ENCODE data around the gene PAOX.

Gene PAOX

DNA sequence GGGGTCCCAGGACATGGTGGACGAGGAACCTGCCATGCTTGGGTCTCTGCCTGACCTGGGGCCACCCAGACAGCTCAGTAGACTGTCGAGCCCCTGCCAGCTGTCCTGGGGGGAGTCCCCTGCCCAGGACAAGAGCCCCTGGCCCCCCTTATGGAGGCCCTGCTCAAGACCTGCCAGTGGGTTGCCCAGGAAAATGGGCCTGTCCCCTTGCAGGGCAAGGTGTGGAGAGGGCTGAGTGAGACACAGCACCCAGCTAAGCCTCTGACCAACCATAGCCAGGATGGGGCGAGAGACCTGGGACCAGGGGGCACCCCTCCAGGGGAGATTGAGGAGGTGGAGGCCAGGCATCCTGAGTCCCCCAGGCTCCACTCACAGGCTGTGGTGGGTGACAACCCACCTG, 23.1 kb upstream of the PAOX start:
- H3K36me3 Mint-ChIP-seq (ENCODE audit: low read depth): peaks cover 13% of the 10 kb centered on the region
- peak overlapping the region; percentile 88 for H3K4me3 Mint-ChIP-seq
- no peak for DNase-seq
- H3K27me3 Mint-ChIP-seq: no peaks in the 10 kb centered on the region
- H3K9me3 Mint-ChIP-seq: no peaks in the 10 kb centered on the region
- H3K27ac Mint-ChIP-seq: peak overlapping the region; percentile 44
- peaks cover 6% of the 10 kb centered on the region for H3K4me1 Mint-ChIP-seq (ENCODE audit: low read depth)

DNA sequence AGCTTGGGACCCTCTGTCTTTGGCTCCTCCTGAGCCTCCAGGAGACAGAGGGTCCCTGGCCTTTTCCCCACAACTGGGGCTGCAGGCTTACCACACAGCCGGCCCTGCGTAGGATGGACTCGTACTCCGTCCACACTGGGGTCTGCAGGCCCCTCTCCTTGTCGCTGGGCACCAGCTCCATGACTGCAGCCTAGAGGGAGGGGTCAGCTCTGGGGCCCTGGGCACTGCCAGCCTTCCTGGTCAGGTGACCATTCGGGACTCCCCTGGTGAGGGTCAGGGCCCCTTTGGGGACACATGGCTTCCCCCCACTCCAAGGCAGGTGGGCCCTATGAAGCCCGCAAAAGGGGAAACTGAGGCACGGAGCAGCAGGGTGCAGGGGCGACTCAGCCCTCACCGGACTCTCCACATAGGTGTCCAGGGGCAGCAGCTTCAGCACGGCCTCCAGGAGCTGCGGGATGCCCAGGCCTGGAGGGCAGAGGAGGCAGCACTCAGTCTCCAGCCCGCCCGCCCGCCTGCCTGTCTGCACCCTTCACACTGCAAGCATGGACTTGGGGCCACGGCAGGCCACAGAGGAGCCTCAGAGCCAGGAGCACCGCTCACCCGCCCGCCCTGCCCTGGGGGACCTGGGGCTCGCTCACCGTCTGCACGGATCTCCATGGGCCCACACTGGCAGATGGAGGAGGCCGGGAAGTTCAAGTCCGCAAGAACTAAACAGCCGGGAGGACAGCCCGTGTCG, 22.3 kb upstream of the PAOX start:
- Mint-ChIP-seq H3K27me3 (no peaks in the 10 kb centered on the region), H3K27ac (peak overlapping the region; percentile 79), H3K36me3 (ENCODE audit: low read depth) (peaks cover 18% of the 10 kb centered on the region), H3K4me3 (peak overlapping the region; percentile 88), H3K9me3 (no peaks in the 10 kb centered on the region), H3K4me1 (ENCODE audit: low read depth) (peaks cover 10% of the 10 kb centered on the region)
- DNase-seq: no peak

DNA sequence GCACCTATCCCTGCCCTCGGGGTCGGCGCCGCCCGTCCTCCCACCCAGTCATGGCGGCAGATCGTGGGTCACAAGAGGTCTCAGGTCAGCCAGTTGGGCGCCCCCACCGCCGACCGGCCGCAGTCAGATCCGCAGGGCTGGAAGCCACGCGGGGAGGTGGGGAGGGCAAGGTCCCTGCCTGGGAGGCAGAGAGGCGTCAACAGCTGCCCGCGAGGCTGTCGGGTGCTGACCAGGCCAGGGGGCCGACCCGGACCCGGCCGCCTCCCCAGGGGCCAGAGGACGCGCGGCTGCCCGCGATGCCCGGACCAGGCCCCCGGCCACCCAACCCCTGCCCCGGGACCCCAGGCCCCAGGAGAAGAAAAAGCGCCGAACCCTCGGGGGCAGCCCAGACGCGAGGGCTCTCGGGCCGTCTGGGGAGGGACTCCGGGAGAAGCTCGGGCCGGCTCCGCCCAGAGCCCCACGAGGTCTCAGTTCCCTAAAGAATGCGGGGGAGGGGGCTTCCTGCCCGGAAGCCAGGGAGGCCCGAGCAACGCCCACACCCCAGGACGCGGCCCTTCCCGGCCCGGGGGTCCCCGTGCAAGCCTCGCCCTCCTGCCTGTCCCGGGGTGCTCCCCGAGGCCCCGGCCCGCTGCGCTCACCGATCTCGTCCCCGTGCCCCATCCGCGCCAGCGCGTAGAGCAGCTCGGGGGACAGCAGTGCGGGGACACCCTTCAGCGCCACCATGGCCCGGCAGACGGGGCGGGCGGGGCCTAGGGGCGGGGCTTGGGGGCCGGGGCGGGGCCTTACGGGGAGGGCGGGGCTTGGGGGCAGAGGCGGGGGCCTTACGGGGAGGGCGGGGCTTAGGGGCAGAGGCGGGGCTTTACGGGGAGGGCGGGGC, 21.5 kb upstream of the PAOX start, which contains the start of gene FUOM:
TSS of gene FUOM (minus strand) at position 735 of the 877 bp plus-strand sequence. CDS start at position 723, 12 bp downstream.
- Mint-ChIP-seq H3K36me3 (ENCODE audit: low read depth) (peaks cover 26% of the 10 kb centered on the region), H3K27me3 (no peaks in the 10 kb centered on the region), H3K4me3 (peak within 1 kb of the TSS; percentile 88), H3K9me3 (no peaks in the 10 kb centered on the region), H3K4me1 (ENCODE audit: low read depth) (peaks cover 16% of the 10 kb centered on the region), H3K27ac (peak within 1 kb of the TSS; percentile 83)
- DNase-seq: peak; percentile 91

DNA sequence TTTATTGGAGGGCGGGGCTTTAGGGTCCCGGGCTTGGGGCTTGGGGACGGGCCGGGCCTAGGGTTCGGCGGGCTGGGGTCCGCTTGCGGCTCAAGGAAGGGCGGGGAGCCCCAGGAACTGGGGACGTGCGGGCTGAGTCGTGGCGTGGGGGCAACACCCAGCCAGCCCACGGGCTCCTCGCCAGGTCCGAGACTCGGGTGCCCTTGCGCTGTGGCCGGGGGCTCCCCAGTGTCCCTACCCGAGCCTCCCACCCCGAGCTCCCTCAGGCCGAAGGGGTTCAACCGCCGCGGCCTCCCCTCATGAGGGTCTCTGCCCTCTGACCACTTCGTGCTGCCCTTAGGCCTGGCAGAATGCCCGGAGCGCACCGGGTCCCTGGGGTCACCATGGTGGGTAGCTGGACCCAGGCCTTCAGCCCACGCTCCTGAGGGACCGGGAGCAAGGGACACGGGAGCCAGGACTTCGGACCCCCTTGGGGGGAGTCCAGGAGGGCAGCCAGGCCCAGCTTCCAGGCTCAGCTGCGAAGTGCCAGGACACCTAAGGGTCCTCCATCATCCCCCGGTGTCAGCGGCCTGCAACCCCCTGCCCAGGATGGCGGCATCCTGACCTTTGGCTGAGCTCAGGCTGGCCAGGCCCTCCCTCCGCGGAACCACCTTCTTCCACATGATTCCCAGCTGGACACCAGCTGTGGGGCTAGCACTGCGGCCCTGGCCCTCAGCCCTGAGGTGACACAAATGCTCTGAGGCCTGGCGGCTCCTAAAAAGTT, 20.7 kb upstream of the PAOX start:
- Mint-ChIP-seq H3K27me3 (no peaks in the 10 kb centered on the region), H3K9me3 (no peaks in the 10 kb centered on the region), H3K4me1 (ENCODE audit: low read depth) (peaks cover 16% of the 10 kb centered on the region), H3K27ac (no peak overlapping the region), H3K4me3 (no peak overlapping the region), H3K36me3 (ENCODE audit: low read depth) (peaks cover 34% of the 10 kb centered on the region)
- no peak for DNase-seq

DNA sequence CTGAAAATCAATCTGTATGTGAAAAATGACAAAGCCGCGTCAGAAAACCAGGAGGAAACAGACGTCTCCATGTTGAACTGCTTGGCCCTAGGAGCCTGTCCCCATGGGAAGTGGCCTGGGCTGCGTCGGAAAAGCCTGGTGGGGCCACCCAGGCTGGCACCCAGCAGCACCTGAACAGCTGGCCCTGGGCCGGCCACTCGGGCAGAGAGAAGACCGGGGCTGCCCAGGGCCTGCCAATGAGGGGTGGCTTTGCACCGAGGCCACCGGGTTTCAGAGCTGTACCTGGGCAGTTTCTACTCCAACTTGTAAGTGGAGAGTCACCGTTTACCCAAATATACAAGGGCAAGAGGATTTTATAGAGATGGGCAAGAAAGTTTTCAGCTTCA, 20.1 kb upstream of the PAOX start:
- H3K36me3 Mint-ChIP-seq (ENCODE audit: low read depth): peaks cover 37% of the 10 kb centered on the region
- no peak overlapping the region for H3K4me3 Mint-ChIP-seq
- no peaks in the 10 kb centered on the region for H3K27me3 Mint-ChIP-seq
- no peak for DNase-seq
- H3K4me1 Mint-ChIP-seq (ENCODE audit: low read depth): peaks cover 16% of the 10 kb centered on the region
- no peak overlapping the region for H3K27ac Mint-ChIP-seq
- no peaks in the 10 kb centered on the region for H3K9me3 Mint-ChIP-seq

- no peaks in the 10 kb centered on the region for H3K27me3 Mint-ChIP-seq
- peaks cover 16% of the 10 kb centered on the region for H3K4me1 Mint-ChIP-seq (ENCODE audit: low read depth)
- H3K9me3 Mint-ChIP-seq: no peaks in the 10 kb centered on the region
- H3K36me3 Mint-ChIP-seq (ENCODE audit: low read depth): peaks cover 43% of the 10 kb centered on the region
- no peak overlapping the region for H3K4me3 Mint-ChIP-seq
- no peak overlapping the region for H3K27ac Mint-ChIP-seq
- peak; percentile 41 for DNase-seq
These were observed 19.5 kb upstream of the PAOX start for GRCh38 chr10:133359554-133359971.

DNA sequence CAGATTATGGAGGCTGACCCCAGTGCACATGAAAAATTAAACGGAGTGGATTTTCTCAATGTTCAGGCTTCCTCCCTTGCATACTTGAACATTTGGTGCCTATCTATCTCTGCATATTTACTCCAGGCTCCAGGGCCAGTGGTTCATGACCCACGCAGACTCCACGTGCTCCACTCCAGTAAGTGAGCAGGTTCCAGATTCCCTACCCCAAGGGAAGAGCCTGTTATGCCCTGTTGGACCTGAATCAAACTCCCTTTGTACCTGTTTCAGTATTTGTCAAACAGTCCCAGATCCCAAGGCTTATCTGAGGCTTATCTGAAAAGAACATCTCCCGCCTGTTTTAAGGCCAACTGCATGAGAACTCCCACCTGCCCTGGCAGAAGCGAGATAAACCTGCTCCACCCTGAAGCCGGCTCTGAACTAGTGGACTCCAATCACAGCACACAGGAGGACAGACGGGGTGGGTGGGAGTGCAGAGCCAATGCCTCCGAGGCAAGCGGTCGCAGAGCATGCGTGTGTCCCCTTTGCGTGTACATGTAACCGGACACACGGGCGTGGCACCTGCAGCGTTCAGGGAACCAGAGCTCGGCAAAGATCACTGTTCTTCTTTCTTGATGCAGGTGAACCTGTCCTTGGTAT, 19.0 kb upstream of the PAOX start:
- H3K27ac Mint-ChIP-seq: no peak overlapping the region
- H3K27me3 Mint-ChIP-seq: no peaks in the 10 kb centered on the region
- H3K4me3 Mint-ChIP-seq: no peak overlapping the region
- H3K9me3 Mint-ChIP-seq: no peaks in the 10 kb centered on the region
- H3K36me3 Mint-ChIP-seq (ENCODE audit: low read depth): peaks cover 48% of the 10 kb centered on the region
- DNase-seq: no peak
- peaks cover 16% of the 10 kb centered on the region for H3K4me1 Mint-ChIP-seq (ENCODE audit: low read depth)

DNA sequence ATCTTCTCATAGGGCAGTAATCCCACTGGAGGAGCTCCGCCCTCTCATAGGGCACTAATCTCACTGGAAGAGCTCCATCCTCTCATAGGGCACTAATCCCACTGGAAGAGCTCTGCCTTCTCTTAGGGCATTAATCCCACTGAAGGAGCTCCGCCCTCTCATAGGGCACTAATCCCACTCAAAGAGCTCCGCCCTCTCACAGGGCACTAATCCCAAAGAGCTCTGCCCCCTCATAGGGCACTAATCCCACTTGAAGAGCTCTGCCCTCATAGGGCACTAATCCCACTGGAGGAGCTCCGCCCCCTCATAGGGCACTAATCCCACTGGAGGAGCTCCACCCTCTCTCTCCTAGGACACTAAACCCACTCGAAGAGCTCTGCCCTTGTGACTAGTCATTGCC, 17.8 kb upstream of the PAOX start:
- DNase-seq: no peak
- Mint-ChIP-seq H3K9me3 (no peaks in the 10 kb centered on the region), H3K36me3 (ENCODE audit: low read depth) (peaks cover 50% of the 10 kb centered on the region), H3K4me1 (ENCODE audit: low read depth) (peaks cover 13% of the 10 kb centered on the region), H3K27me3 (no peaks in the 10 kb centered on the region), H3K27ac (peak overlapping the region; percentile 76), H3K4me3 (no peak overlapping the region)

DNA sequence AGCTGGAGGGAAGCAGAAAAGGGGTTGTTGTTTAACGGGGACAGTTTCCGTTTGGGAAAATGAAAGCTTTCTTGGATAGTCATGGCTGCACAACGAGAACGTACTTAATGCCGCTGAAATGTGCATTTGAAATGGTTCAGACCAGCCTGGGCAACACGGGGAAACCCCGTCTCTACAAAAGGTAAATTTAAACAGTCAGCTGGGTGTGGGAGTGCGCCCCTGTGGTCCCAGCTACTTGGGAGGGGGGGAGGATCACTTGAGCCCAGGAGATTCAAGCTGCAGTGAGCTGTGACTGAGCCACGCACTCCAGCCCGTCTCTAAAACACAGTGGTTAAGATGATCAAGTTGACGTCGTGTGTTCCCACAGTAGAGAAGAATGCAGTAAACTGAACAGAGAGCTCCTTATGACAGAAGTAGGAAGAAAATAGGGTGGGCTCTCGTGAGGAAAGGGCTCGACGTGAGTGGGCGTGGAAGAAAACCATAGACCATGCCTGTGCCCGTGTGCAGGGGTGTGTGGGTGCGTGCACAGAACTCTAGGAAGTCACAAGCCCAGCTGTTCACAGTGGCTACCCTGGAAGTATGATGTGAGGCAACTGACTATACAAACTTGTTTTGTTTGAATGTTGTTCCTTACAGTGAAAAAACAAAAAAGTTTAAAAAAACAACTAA, 17.2 kb upstream of the PAOX start:
- Mint-ChIP-seq H3K4me1 (ENCODE audit: low read depth) (peaks cover 12% of the 10 kb centered on the region), H3K27me3 (no peaks in the 10 kb centered on the region), H3K9me3 (no peaks in the 10 kb centered on the region), H3K4me3 (no peak overlapping the region), H3K36me3 (ENCODE audit: low read depth) (peaks cover 52% of the 10 kb centered on the region), H3K27ac (peak overlapping the region; percentile 76)
- no peak for DNase-seq

DNA sequence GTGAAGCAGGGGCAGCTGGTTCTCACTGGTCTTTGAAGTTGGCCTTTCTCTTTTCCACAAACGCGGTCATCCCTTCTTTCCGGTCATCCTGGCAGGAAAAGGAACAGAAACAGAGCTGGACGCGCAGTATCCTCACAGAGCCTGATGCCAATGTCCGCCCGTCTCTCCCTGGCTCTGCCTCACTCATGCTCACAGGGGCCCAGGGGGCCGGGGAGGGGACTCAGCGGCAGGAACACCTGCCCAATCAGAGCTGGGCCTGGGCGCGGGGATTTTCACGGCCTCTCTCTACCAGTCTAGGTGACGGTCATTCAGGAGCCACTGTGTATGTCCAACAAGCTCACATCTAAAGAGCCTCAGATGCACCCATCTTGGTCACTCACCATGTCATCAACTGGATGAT, 16.2 kb upstream of the PAOX start:
- DNase-seq: no peak
- Mint-ChIP-seq H3K36me3 (ENCODE audit: low read depth) (peaks cover 53% of the 10 kb centered on the region), H3K27ac (no peak overlapping the region), H3K27me3 (no peaks in the 10 kb centered on the region), H3K4me1 (ENCODE audit: low read depth) (peaks cover 10% of the 10 kb centered on the region), H3K4me3 (no peak overlapping the region), H3K9me3 (no peaks in the 10 kb centered on the region)

- Mint-ChIP-seq H3K36me3 (ENCODE audit: low read depth) (peaks cover 72% of the 10 kb centered on the region), H3K27me3 (no peaks in the 10 kb centered on the region), H3K27ac (no peak overlapping the region), H3K4me1 (ENCODE audit: low read depth) (peaks cover 17% of the 10 kb centered on the region), H3K4me3 (no peak overlapping the region), H3K9me3 (no peaks in the 10 kb centered on the region)
- DNase-seq: no peak
These were observed 14.2 kb upstream of the PAOX start for GRCh38 chr10:133364645-133365431.

DNA sequence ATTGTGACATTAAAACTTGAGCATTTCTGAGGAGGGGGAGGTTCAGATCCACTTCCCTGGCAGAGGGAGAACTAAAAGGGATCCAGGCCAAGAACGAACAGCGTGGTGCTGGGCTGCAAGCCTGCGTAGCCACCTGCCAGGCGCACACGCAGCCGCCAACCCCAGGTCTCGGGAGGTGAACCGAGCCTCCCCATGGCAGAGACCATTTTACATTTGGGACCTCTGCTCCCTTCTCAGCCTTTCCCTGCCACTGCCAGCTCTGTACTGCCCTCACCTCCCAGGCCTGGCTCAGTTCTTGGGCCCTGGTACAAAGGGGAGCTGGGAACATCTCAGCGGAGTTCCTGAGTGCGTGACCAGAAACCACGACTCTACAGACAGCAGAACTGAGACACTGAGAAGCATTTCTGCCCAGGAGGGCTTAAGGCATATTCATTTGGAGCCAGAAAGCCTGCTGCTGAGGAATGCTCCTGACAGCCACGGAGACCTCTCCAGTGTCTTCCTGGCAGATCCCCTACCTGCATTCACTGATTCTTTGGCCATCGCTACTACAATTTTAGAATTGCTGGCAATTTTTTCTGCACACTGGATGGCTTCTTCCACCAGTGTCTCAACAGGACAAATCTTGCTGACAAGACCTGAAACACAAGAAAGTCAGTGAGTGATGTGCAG, 13.5 kb upstream of the PAOX start:
- DNase-seq: no peak
- no peak overlapping the region for H3K4me3 Mint-ChIP-seq
- H3K36me3 Mint-ChIP-seq (ENCODE audit: low read depth): peaks cover 79% of the 10 kb centered on the region
- H3K27me3 Mint-ChIP-seq: no peaks in the 10 kb centered on the region
- H3K27ac Mint-ChIP-seq: no peak overlapping the region
- no peaks in the 10 kb centered on the region for H3K9me3 Mint-ChIP-seq
- H3K4me1 Mint-ChIP-seq (ENCODE audit: low read depth): peaks cover 17% of the 10 kb centered on the region

GRCh38 chr10:133366130-133366478, 13.0 kb upstream of the PAOX start:
- Mint-ChIP-seq H3K9me3 (no peaks in the 10 kb centered on the region), H3K4me3 (no peak overlapping the region), H3K4me1 (ENCODE audit: low read depth) (peaks cover 17% of the 10 kb centered on the region), H3K27me3 (no peaks in the 10 kb centered on the region), H3K36me3 (ENCODE audit: low read depth) (peaks cover 80% of the 10 kb centered on the region), H3K27ac (no peak overlapping the region)
- DNase-seq: no peak

Data from activated T-cell treated with anti-CD3 and anti-CD28 coated beads, Interleukin-2, amount 50 U/mL, for 24 hours (primary cell).